ENCODE data around the gene DDX1.

DNA sequence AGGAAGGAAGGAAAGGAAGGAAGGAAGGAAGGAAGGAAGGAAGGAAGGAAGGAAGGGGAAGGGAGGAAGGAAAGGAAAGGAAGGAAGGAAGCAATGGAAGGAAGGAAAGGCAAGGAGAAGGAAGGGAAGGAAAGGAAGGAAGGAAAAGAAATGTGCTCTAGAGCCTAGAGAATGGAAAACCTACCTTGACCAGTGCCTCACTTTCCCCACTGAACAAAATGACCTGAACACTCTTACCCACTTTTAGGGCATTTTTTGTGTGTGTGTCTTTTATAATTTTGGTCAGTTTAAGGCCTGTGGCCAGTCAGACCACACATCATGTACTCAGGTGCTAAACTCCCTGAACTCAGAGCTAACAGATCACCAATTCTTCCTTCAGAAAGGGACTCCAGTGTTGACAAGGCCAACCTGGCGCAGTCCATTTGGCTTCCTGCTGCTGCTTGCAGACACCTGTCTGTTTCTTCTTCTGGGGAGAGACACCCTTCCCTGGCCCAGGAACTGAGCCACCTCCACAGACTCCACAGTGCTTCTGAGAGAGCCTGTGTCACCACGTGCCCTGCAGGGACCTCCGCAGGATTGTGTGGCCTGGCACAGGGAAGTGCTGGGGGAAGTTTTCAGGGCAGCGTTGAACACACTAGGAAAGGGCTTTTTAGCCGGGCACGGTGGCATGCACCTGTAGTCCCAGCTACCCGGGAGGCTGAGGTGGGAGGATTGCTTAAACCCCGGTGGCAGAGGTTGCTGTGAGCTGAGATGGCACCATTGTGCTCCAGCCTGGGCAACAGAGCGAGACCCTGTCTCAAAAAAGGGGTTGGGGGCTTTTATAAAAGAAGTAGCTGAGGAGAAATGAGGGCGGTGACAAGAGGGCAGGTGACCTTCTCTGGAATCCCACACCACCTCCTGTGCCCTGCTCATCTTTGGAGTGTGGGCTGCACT is 57.2 kb downstream of the DDX1 start:
- TF ChIP-seq, protein P1, sequence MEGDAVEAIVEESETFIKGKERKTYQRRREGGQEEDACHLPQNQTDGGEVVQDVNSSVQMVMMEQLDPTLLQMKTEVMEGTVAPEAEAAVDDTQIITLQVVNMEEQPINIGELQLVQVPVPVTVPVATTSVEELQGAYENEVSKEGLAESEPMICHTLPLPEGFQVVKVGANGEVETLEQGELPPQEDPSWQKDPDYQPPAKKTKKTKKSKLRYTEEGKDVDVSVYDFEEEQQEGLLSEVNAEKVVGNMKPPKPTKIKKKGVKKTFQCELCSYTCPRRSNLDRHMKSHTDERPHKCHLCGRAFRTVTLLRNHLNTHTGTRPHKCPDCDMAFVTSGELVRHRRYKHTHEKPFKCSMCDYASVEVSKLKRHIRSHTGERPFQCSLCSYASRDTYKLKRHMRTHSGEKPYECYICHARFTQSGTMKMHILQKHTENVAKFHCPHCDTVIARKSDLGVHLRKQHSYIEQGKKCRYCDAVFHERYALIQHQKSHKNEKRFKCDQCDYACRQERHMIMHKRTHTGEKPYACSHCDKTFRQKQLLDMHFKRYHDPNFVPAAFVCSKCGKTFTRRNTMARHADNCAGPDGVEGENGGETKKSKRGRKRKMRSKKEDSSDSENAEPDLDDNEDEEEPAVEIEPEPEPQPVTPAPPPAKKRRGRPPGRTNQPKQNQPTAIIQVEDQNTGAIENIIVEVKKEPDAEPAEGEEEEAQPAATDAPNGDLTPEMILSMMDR (IDR thresholded peaks at IDR 0.05): no peak
- TF ChIP-seq POLR2A (IDR thresholded peaks at IDR 0.05): no peak
